Measurements from ENCODE around the gene YWHAQ.
A peak's percentile ranks its signal among the peaks of the same experiment; 100 is the strongest.

The YWHAQ gene

GRCh38 chr2:9630736-9631552 lies at the start of gene YWHAQ:
TSS of gene YWHAQ (minus strand) at chr2:9630997. CDS start at chr2:9630452, 545 bp downstream.
- peak; percentile 89 to 95 for DNase-seq (ENCODE audit: low read depth in 2 of 2)

DNA sequence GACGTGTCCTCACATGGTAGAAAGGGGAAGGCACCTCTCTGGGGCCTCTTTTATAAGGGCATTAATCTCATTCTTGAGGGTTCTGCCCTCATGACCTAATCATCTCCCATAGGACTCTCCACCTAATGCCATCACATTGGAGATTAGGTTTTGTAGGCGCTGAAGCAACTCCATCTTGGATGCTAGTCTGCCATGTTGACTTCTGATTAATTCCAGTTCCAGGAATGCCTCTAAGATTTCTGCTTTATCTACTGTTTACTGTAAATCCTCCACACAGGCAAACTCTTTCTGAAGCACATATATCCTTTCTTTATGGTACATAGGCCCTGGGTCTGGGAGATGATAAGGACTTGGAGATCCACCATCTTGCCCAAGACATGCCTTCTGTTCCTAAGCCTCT lies 49.3 kb upstream of the YWHAQ start:
- DNase-seq (ENCODE audit: low read depth in 2 of 2): no peak

DNA sequence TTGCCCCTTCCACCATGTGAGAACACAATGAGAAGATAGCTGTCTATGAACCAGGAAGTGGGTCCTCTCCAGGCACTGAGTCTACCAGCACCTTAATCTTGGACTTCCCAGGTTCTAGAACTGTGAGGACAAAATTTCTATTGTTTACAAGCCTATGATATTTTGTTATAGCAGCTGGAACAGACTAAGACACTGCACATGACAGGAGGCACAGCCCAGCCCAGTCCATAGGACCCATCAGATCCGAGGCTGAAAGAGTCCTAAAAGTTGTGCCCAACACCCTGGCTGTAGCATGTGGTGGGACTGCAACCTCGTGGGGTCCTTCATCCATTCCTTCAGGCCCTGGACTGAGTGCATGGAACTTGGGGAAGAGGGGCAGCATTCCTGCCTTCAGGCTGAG lies 48.4 kb upstream of the YWHAQ start:
- no peak for DNase-seq (ENCODE audit: low read depth in 2 of 2)

DNA sequence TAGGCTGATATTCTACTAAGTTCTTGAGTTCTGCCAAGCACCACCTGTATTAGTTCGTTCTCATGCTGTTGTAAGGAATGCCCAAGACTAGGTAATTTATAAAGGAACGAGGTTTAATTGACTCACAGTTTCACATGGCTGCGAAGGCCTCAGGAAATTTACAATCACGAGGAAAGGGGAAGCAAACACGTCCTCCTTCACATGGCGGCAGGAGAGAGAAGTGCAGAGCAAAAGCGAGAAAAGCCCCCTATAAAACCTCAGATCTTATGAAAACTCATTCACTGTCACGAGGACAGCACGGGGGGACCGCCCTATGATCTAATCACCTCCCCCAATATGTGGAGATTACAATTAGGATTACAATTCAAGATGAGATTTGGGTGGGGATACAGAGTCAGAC lies 47.7 kb upstream of the YWHAQ start:
- DNase-seq (ENCODE audit: low read depth in 2 of 2): no peak

DNA sequence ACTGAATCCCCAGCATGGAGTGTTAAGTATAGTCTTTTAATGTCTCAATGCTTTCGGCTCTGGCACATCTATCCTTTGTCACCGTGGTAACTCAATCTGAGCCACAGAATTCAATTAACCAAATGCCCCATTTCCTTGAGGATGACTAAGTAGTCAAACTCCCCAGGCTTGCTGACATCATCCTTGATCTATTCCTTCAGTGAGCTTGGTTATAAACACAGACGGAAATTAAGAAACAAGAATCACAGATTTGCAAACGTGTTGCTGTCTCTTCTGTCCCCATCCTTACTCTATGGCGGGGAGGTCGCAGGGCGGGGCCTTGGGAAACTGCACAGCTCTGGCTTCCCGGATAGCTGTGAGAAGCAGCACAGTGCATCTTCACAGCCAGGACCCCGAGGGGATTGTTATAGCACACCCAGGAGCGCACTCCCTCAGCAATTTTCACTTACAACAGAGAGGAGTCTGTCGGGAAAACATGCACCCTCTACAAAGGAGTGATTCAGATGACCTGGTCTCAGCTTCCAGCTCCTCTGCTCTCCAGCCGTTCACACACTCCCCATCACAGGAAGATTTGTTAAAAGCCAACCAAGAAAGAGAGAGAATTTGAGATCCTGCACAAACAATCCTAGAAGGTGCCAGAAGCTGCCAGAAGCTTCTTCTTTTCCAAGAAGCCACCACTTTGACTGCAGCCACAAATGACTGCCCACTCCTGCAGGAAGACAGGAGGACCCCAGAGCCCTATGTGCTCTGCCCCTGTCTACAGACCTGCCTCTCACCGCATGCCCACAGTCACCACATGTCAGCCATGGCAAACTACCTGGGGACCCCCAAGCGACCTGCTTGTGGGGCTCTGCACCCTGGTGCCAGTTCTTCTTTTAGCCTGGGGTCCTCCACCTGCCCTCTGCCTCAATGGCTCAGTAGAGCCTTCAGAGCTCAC lies 44.9 kb upstream of the YWHAQ start:
- DNase-seq (ENCODE audit: low read depth in 2 of 2): no peak

- no peak for DNase-seq (ENCODE audit: low read depth in 2 of 2)
Observed at GRCh38 chr2:9674891-9675414, 44.2 kb upstream of the YWHAQ start.

DNA sequence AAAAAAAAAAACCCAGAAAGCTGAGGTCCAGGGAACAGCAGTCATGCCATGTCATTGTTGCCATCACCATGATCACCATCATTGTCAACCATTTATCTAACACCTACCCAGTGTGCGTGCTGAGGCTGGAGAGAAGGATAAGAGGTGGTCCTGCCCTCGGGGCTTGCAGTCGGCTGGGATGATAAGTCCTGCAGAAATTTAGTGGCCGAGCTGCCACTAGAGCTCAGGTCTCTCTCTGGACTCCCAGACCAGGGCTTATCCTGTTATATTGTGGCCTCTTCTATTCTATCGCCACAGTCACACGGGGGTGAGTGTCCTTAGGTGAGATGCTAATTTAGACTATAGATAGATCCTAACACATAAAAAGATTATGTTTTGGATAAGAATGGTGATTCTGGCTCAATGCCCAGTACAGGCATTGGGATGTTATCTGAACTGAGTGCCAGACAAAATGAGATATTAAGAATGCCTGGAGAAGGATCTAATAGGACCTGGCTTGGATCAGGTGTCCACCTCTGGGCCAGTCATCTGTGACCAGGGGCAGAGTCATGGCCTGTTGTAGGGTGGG lies 43.2 kb upstream of the YWHAQ start:
- DNase-seq (ENCODE audit: low read depth in 2 of 2): no peak

- no peak for DNase-seq (ENCODE audit: low read depth in 2 of 2)
Observed at GRCh38 chr2:9668687-9669345, 38.0 kb upstream of the YWHAQ start.

- DNase-seq (ENCODE audit: low read depth in 2 of 2): no peak
Observed at GRCh38 chr2:9667826-9668225, 37.0 kb upstream of the YWHAQ start.

GRCh38 chr2:9666306-9666705 lies 35.5 kb upstream of the YWHAQ start:
- no peak for DNase-seq (ENCODE audit: low read depth in 2 of 2)

DNA sequence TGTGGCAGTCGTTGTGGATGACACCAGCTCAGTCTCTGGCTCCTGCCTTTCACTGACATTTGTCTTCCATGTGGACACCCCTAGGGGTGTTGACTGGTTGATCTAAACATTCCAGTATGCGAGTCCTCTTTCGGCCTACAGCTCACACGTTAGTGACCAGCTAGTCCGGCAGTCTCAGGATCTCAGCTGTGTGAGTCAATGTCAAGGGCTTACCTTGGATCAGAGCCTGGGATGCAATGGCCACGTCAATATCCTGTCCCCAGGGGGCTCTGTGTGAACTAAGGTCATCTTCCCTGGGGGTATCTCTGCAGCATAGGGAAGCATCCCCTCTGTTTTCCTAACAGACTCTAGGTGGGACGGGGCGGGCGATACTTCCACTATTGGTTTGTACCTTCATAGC lies 35.1 kb upstream of the YWHAQ start:
- no peak for DNase-seq (ENCODE audit: low read depth in 2 of 2)

GRCh38 chr2:9664365-9664764 lies 33.6 kb upstream of the YWHAQ start:
- no peak for DNase-seq (ENCODE audit: low read depth in 2 of 2)

GRCh38 chr2:9663008-9663879 lies 32.4 kb upstream of the YWHAQ start:
- no peak for DNase-seq (ENCODE audit: low read depth in 2 of 2)

DNA sequence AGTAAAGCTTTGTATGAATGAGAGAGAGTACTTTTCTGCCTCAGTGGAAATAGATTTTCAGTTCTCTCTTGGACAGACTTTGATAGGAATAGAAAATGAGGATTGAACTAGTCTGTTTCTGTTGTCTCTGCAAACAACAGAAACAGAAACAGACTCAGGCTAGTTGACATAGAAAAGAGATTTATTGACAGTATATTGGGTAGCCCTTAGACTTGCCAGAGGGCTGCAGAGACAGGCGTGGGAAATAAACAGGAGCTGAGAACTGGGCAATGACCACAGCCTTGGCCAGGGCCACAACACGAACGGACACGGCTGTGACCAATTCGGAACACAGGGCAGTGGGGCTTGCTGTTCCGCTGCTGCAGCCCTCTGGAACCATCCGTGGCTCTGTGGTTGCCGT lies 30.5 kb upstream of the YWHAQ start:
- DNase-seq (ENCODE audit: low read depth in 2 of 2): no peak

- DNase-seq (ENCODE audit: low read depth in 2 of 2): no peak
Observed at GRCh38 chr2:9660781-9661180, 30.0 kb upstream of the YWHAQ start.

DNA sequence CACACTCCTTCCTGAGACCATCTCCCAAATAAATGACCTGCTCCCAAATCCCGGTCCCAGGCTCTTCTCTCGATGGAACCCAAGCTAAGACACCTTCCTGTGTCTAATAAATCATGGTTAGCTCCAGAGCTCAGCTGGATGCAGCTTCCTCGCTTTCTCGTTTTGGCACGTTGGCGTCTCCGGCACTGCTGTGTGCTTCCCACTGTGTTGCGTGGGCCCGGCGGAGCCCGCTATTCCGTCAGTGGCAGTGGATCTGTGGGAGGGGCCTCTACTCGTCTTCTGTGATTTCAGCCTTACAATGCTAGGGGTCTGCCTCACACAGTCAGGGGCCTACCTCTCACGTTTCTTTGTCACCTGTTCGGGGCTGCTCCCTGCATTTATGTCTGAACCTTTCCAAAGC lies 29.4 kb upstream of the YWHAQ start:
- DNase-seq (ENCODE audit: low read depth in 2 of 2): no peak

- no peak for DNase-seq (ENCODE audit: low read depth in 2 of 2)
Observed at GRCh38 chr2:9658972-9659371, 28.2 kb upstream of the YWHAQ start.

GRCh38 chr2:9657731-9658130 lies 26.9 kb upstream of the YWHAQ start:
- DNase-seq (ENCODE audit: low read depth in 2 of 2): no peak

- no peak for DNase-seq (ENCODE audit: low read depth in 2 of 2)
Observed at GRCh38 chr2:9657083-9657482, 26.3 kb upstream of the YWHAQ start.

DNA sequence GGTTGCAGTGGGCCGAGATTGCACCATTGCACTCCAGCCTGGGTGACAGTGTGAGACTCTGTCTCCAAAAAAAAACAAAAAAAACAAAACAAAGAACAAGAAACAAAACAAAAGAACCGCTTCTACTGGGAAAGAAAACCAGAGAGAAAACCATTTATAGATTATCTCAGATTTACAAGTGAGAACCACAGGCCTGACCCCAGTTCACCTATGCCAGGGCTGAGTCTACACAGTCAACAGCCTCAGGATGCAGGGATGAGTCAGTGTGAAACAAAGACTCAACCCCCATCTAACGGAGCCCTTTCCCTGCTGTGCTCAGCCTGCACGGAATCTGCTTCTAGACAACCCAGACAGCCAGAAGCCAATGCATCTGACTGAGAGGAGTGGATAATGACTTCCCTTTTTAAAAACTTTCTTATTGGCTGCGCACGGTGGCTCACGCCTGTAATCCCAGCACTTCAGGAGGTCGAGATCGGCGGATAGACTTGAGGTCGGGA lies 25.5 kb upstream of the YWHAQ start:
- DNase-seq (ENCODE audit: low read depth in 2 of 2): peak; percentile 7 to 10
